Type B pancreatic cell (in vitro differentiated cells): ENCODE results near the gene EMP3. TPM values are rescaled to one million over a fixed set of nuclear protein-coding genes. Genes with fewer than 3 reads are reported as not detected.
"Not testable (repeated sequence)": the region's sequence is repeated elsewhere in the genome, so short reads cannot be mapped to it uniquely, and the experiment has no call there.

ENCODE experiments used
- DNase-seq: peaks from one replicate; pipeline ENCODE4 v3.0.0; 2021; ENCODE audit warnings: mixed read lengths; ENCODE audit not compliant: unreplicated experiment; ENCODE audit errors: extremely low spot score
- H3K27ac Mint-ChIP-seq: 2 replicates; pipeline ENCODE4 v1.8.0; 2021; ENCODE audit warnings: mild to moderate bottlenecking, mixed read lengths
- H3K27me3 Mint-ChIP-seq: 2 replicates; pipeline ENCODE4 v1.8.0; 2021; ENCODE audit warnings: mixed read lengths
- H3K36me3 Mint-ChIP-seq: 2 replicates; pipeline ENCODE4 v1.8.0; 2021; ENCODE audit warnings: mixed read lengths
- H3K4me1 Mint-ChIP-seq: one replicate; pipeline ENCODE4 v1.8.0; 2021; ENCODE audit warnings: mixed read lengths; ENCODE audit not compliant: unreplicated experiment
- H3K4me3 Mint-ChIP-seq: 2 replicates; pipeline ENCODE4 v1.8.0; 2021; ENCODE audit warnings: mild to moderate bottlenecking, mixed read lengths
- H3K9me3 Mint-ChIP-seq: 2 replicates; pipeline ENCODE4 v1.8.0; 2021; ENCODE audit warnings: mixed read lengths
- total RNA-seq: library from RNA; stranded (reverse); gene quantifications from 2 replicates; pipeline ENCODE4 v1.2.1, GENCODE V29; 2021; ENCODE audit warnings: low replicate concordance
- TF ChIP-seq, protein P1 (sequence below): fragments of 200-600 bp; sonication (generic); conservative IDR thresholded peaks from 2 replicates; pipeline ENCODE4 v1.5.0; 2021; ENCODE audit warnings: antibody characterized with exemption, mild to moderate bottlenecking

EMP3 gene
- total RNA-seq, 1 donor from 2014 or later: 47.8 TPM

- Mint-ChIP-seq H3K9me3 (no peaks in the 10 kb centered on the region), H3K4me3 (no peak overlapping the region), H3K4me1 (peaks cover 16% of the 10 kb centered on the region), H3K27ac (peak overlapping the region; percentile 9), H3K27me3 (no peaks in the 10 kb centered on the region), H3K36me3 (no peaks in the 10 kb centered on the region)
- DNase-seq: no peak
- TF ChIP-seq, protein P1, sequence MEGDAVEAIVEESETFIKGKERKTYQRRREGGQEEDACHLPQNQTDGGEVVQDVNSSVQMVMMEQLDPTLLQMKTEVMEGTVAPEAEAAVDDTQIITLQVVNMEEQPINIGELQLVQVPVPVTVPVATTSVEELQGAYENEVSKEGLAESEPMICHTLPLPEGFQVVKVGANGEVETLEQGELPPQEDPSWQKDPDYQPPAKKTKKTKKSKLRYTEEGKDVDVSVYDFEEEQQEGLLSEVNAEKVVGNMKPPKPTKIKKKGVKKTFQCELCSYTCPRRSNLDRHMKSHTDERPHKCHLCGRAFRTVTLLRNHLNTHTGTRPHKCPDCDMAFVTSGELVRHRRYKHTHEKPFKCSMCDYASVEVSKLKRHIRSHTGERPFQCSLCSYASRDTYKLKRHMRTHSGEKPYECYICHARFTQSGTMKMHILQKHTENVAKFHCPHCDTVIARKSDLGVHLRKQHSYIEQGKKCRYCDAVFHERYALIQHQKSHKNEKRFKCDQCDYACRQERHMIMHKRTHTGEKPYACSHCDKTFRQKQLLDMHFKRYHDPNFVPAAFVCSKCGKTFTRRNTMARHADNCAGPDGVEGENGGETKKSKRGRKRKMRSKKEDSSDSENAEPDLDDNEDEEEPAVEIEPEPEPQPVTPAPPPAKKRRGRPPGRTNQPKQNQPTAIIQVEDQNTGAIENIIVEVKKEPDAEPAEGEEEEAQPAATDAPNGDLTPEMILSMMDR: peak; percentile 44
Observed at GRCh38 chr19:48308631-48309586, 16.4 kb upstream of the EMP3 start.

DNA sequence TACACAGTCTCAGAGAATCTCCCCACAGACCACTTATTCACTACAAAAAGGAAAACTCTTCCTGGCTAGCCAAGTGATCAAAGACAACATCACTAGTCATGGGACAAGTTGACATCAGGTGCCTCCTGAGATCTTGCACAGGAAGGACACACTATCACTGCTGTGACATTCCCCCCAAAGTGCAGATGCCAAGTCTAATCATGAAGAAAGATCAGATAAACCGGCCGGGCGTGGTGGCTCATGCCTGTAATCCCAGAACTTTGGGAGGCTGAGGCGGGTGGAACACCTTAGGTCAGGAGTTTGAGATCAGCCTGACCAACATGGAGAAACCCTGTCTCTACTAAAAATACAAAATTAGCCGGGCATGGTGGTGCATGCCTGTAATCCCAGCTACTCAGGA, 15.6 kb upstream of the EMP3 start:
- not testable (repeated sequence) for DNase-seq, H3K36me3 Mint-ChIP-seq, H3K9me3 Mint-ChIP-seq, H3K27me3 Mint-ChIP-seq, H3K4me3 Mint-ChIP-seq
- Mint-ChIP-seq H3K27ac (peak overlapping the region; percentile 9), H3K4me1 (peaks cover 16% of the 10 kb centered on the region)

- no peak for DNase-seq
- Mint-ChIP-seq H3K27ac (no peak overlapping the region), H3K4me1 (peaks cover 15% of the 10 kb centered on the region), H3K27me3 (no peaks in the 10 kb centered on the region), H3K36me3 (no peaks in the 10 kb centered on the region), H3K4me3 (no peak overlapping the region), H3K9me3 (no peaks in the 10 kb centered on the region)
- TF ChIP-seq, protein P1: no peak
Observed at GRCh38 chr19:48310227-48310626, 15.1 kb upstream of the EMP3 start.

GRCh38 chr19:48311384-48311783, 14.0 kb upstream of the EMP3 start:
- Mint-ChIP-seq H3K4me1 (peaks cover 15% of the 10 kb centered on the region), H3K36me3 (no peaks in the 10 kb centered on the region), H3K27ac (no peak overlapping the region), H3K27me3 (no peaks in the 10 kb centered on the region), H3K4me3 (no peak overlapping the region), H3K9me3 (no peaks in the 10 kb centered on the region)
- TF ChIP-seq, protein P1: no peak
- no peak for DNase-seq

- no peak overlapping the region for H3K27ac Mint-ChIP-seq
- no peak overlapping the region for H3K4me3 Mint-ChIP-seq
- TF ChIP-seq, protein P1: no peak
- DNase-seq: no peak
- H3K4me1 Mint-ChIP-seq: peaks cover 14% of the 10 kb centered on the region
- H3K27me3 Mint-ChIP-seq: no peaks in the 10 kb centered on the region
- no peaks in the 10 kb centered on the region for H3K36me3 Mint-ChIP-seq
- no peaks in the 10 kb centered on the region for H3K9me3 Mint-ChIP-seq
Observed at GRCh38 chr19:48315712-48316111, 9.6 kb upstream of the EMP3 start.

GRCh38 chr19:48317708-48317960, 7.7 kb upstream of the EMP3 start:
- not testable (repeated sequence) for H3K36me3 Mint-ChIP-seq, H3K4me3 Mint-ChIP-seq, H3K27me3 Mint-ChIP-seq, H3K27ac Mint-ChIP-seq, DNase-seq, H3K9me3 Mint-ChIP-seq
- H3K4me1 Mint-ChIP-seq: peaks cover 20% of the 10 kb centered on the region
